ENCODE results near the gene BTG4. TPM values are rescaled to one million over a fixed set of nuclear protein-coding genes. Genes with fewer than 3 reads are reported as not detected.

The BTG4 gene
- total and polyA plus RNA-seq, 2 donors (not counting 1 experiment from before 2014, with no cell fraction given): not detected

DNA sequence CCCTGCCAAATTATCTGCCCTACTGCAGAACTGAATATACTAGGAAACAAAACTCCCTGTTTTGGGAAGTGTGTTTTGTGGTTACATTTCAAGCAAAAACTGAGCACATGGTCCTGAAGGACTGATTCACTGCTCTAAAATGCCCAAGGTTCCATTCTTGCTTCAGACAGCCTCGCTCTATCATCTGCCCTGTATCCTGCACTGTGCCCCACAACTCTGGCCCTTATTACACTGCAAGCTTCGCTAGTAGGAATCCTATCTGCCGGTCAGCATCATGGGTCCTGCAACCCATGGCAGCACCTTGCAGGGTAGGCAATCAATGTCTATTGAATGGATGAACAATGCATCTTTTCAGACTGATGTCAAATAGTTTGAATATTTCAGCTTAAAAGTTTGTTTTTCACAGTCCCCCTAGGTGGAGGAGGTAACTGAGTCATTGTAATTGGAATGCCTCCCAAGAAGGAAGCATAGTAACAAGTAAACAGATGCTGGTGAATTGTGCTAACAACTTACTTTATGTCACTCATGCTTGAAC lies 49.7 kb upstream of the BTG4 start:
- CTCF ChIA-PET: interaction anchor here (1.2 to 5.1 kb wide), 4 partner anchors 9 to 279 kb away, joined by 5 to 39 read pairs (median 10); no protein-coding TSS in a partner anchor

DNA sequence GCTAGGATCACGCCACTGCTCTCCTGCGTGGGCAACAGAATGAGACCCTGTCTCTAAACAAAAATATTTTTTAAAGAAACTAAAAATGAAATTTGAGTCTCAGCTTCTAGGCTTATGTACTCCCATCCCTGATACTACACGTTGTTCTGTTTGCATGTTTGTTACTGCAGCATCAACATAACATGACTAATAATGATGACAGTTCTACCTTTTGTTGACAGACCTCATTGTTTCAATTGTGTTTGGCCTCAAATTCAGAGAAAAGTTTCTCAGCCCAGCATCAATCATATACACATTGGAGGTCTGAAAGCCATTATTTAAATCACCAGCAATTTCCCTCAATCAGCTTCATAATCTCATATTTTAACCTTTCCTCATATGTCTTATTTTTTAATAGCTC lies 49.1 kb upstream of the BTG4 start:
- peaks cover 0 to 2% (median 1%) of the 10 kb centered on the region in 3 donors for H3K9me3 ChIP-seq (ENCODE audit: control extremely low read depth in 1 of 3, control insufficient read depth in 2 of 3, insufficient read depth in 1 of 3, low read length in 2 of 3)
- no peaks in the 10 kb centered on the region for H3K36me3 ChIP-seq (replicated peaks in 1 of 2; ENCODE audit: control extremely low read depth in 1 of 2, control insufficient read depth in 1 of 2, extremely low read depth in 1 of 2, insufficient read depth in 2 of 2, low read length in 1 of 2)
- no peaks in the 10 kb centered on the region for H4K20me1 ChIP-seq (ENCODE audit: control insufficient read depth, insufficient read depth, low read length, poor library complexity, severe bottlenecking)
- ChIA-PET POLR2A (no interaction called here), CTCF (interaction anchor here (1.2 to 5.1 kb wide), 4 partner anchors 9 to 279 kb away, joined by 5 to 39 read pairs (median 10); no protein-coding TSS in a partner anchor)
- H3K4me2 ChIP-seq (replicated peaks; ENCODE audit: low read depth, low read length, poor library complexity, severe bottlenecking): no peak overlapping the region
- H3K9me3 Mint-ChIP-seq (ENCODE audit: insufficient read depth): peaks cover 5% of the 10 kb centered on the region
- no peaks in the 10 kb centered on the region for H3K4me1 ChIP-seq (ENCODE audit: control insufficient read depth in 2 of 2, insufficient read depth in 2 of 2, low read length in 2 of 2)
- no peak for TF ChIP-seq EZH2 (IDR thresholded peaks at IDR 0.05; ENCODE audit: borderline replicate concordance, insufficient read depth, low read depth, low read length, poor library complexity, severe bottlenecking)
- TF ChIP-seq, protein P1, sequence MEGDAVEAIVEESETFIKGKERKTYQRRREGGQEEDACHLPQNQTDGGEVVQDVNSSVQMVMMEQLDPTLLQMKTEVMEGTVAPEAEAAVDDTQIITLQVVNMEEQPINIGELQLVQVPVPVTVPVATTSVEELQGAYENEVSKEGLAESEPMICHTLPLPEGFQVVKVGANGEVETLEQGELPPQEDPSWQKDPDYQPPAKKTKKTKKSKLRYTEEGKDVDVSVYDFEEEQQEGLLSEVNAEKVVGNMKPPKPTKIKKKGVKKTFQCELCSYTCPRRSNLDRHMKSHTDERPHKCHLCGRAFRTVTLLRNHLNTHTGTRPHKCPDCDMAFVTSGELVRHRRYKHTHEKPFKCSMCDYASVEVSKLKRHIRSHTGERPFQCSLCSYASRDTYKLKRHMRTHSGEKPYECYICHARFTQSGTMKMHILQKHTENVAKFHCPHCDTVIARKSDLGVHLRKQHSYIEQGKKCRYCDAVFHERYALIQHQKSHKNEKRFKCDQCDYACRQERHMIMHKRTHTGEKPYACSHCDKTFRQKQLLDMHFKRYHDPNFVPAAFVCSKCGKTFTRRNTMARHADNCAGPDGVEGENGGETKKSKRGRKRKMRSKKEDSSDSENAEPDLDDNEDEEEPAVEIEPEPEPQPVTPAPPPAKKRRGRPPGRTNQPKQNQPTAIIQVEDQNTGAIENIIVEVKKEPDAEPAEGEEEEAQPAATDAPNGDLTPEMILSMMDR (IDR thresholded peaks at IDR 0.05): no peak
- no peak overlapping the region for H3K4me3 ChIP-seq (ENCODE audit: control extremely low read depth in 1 of 5, extremely low read depth in 1 of 5, insufficient read depth in 1 of 5, low read depth in 2 of 5, low read length in 4 of 5)
- H3K27me3 Mint-ChIP-seq: peaks cover 12% of the 10 kb centered on the region
- H3K27me3 ChIP-seq (replicated peaks in 1 of 4; ENCODE audit: control extremely low read depth in 1 of 4, control insufficient read depth in 3 of 4, insufficient read depth in 4 of 4, low read length in 3 of 4): no peaks in the 10 kb centered on the region
- DNase-seq (no peak), ATAC-seq (ENCODE audit: low read depth) (no peak)
- H3K4me3 Mint-ChIP-seq: no peak overlapping the region
- H3K27ac ChIP-seq (ENCODE audit: low read length in 2 of 2): no peak overlapping the region
- no peak overlapping the region for H2AFZ ChIP-seq (ENCODE audit: insufficient read depth, low read depth, low read length, poor library complexity, severe bottlenecking)
- H3K9ac ChIP-seq (ENCODE audit: low read length): no peak overlapping the region
- WGBS (ENCODE audit: insufficient coverage): no CpG with 5 or more reads among the region's 3 CpGs
- H3K27ac Mint-ChIP-seq: no peak overlapping the region
- intact Hi-C loops (cut with micrococcal nuclease): no loop called here
- no peaks in the 10 kb centered on the region for H3K79me2 ChIP-seq (ENCODE audit: control insufficient read depth, insufficient read depth, low read length)
- no peaks in the 10 kb centered on the region for H3K4me1 Mint-ChIP-seq

More for the DNA sequence above, 49.7 kb upstream of the BTG4 start:
- POLR2A ChIA-PET: no interaction called here
- Histone ChIP-seq H3K9ac (ENCODE audit: low read length) (no peak overlapping the region), H2AFZ (ENCODE audit: insufficient read depth, low read depth, low read length, poor library complexity, severe bottlenecking) (no peak overlapping the region), H3K27me3 (replicated peaks in 1 of 4; ENCODE audit: control extremely low read depth in 1 of 4, control insufficient read depth in 3 of 4, insufficient read depth in 4 of 4, low read length in 3 of 4) (no peaks in the 10 kb centered on the region), H3K27ac (ENCODE audit: low read length in 2 of 2) (no peak overlapping the region), H3K4me1 (ENCODE audit: control insufficient read depth in 2 of 2, insufficient read depth in 2 of 2, low read length in 2 of 2) (no peaks in the 10 kb centered on the region), H4K20me1 (ENCODE audit: control insufficient read depth, insufficient read depth, low read length, poor library complexity, severe bottlenecking) (no peaks in the 10 kb centered on the region), H3K79me2 (ENCODE audit: control insufficient read depth, insufficient read depth, low read length) (no peaks in the 10 kb centered on the region), H3K4me3 (ENCODE audit: control extremely low read depth in 1 of 5, extremely low read depth in 1 of 5, insufficient read depth in 1 of 5, low read depth in 2 of 5, low read length in 4 of 5) (no peak overlapping the region), H3K9me3 (ENCODE audit: control extremely low read depth in 1 of 3, control insufficient read depth in 2 of 3, insufficient read depth in 1 of 3, low read length in 2 of 3) (no peaks in the 10 kb centered on the region), H3K4me2 (replicated peaks; ENCODE audit: low read depth, low read length, poor library complexity, severe bottlenecking) (no peak overlapping the region), H3K36me3 (replicated peaks in 1 of 2; ENCODE audit: control extremely low read depth in 1 of 2, control insufficient read depth in 1 of 2, extremely low read depth in 1 of 2, insufficient read depth in 2 of 2, low read length in 1 of 2) (no peaks in the 10 kb centered on the region)
- 100% methylated on average over 1 of the region's 3 CpGs for WGBS (ENCODE audit: insufficient coverage)
- intact Hi-C loops (cut with micrococcal nuclease): no loop called here
- H3K27me3 Mint-ChIP-seq: peaks cover 12% of the 10 kb centered on the region
- H3K9me3 Mint-ChIP-seq (ENCODE audit: insufficient read depth): peaks cover under 1% of the 10 kb centered on the region
- no peaks in the 10 kb centered on the region for H3K4me1 Mint-ChIP-seq
- no peak overlapping the region for H3K4me3 Mint-ChIP-seq
- DNase-seq (no peak), ATAC-seq (ENCODE audit: low read depth) (no peak)
- TF ChIP-seq EZH2 (IDR thresholded peaks at IDR 0.05; ENCODE audit: borderline replicate concordance, insufficient read depth, low read depth, low read length, poor library complexity, severe bottlenecking): no peak
- TF ChIP-seq, protein P1 (IDR thresholded peaks at IDR 0.05): no peak
- H3K27ac Mint-ChIP-seq: no peak overlapping the region

Data from B cell (primary cell).